ENCODE results near the gene CSPG4. TPM values are rescaled to one million over a fixed set of nuclear protein-coding genes. Genes with fewer than 3 reads are reported as not detected.
"Not testable (repeated sequence)": the region's sequence is repeated elsewhere in the genome, so short reads cannot be mapped to it uniquely, and the experiment has no call there.

The CSPG4 gene
- total RNA-seq, 2 experiments from 2014 or later = 0.07 TPM; not detected in 1

- not testable (repeated sequence) for H3K4me3 Mint-ChIP-seq; H3K9me3 Mint-ChIP-seq (ENCODE audit: low read depth); H3K36me3 Mint-ChIP-seq; DNase-seq; ATAC-seq; H3K4me1 Mint-ChIP-seq; H3K27ac Mint-ChIP-seq
- CTCF ChIA-PET = interaction anchor here (1.4 kb wide), 1 partner anchor 86 kb away, joined by 4 read pairs; no protein-coding TSS in a partner anchor
- H3K27me3 Mint-ChIP-seq = peaks cover 27% of the 10 kb centered on the region
Observed at GRCh38 chr15:75716249-75716950, 3.8 kb upstream of the CSPG4 start.

GRCh38 chr15:75715312-75715832, 2.7 kb upstream of the CSPG4 start:
- H3K4me3 Mint-ChIP-seq; H3K27ac Mint-ChIP-seq; DNase-seq; H3K4me1 Mint-ChIP-seq; H3K36me3 Mint-ChIP-seq; CTCF ChIA-PET; H3K9me3 Mint-ChIP-seq (ENCODE audit: low read depth); ATAC-seq: not testable (repeated sequence)
- H3K27me3 Mint-ChIP-seq = peaks cover 27% of the 10 kb centered on the region

GRCh38 chr15:75714195-75714594, 1.5 kb upstream of the CSPG4 start:
- Mint-ChIP-seq H3K4me3 (no peak overlapping the region), H3K27me3 (peaks cover 23% of the 10 kb centered on the region), H3K27ac (no peak overlapping the region), H3K36me3 (no peaks in the 10 kb centered on the region), H3K9me3 (ENCODE audit: low read depth) (no peaks in the 10 kb centered on the region), H3K4me1 (no peaks in the 10 kb centered on the region)
- no peak for ATAC-seq
- CTCF ChIA-PET = interaction anchor here (1.2 kb wide), 1 partner anchor 14 kb away, joined by 4 read pairs; no protein-coding TSS in a partner anchor
- no peak for DNase-seq

GRCh38 chr15:75713338-75713895, 769 bp upstream of the CSPG4 start:
- CTCF ChIA-PET = interaction anchor here (1.2 kb wide), 1 partner anchor 15 kb away, joined by 4 read pairs; no protein-coding TSS in a partner anchor
- Mint-ChIP-seq H3K27ac (no peak overlapping the region), H3K27me3 (peaks cover 19% of the 10 kb centered on the region), H3K4me3 (no peak overlapping the region), H3K36me3 (no peaks in the 10 kb centered on the region), H3K9me3 (ENCODE audit: low read depth) (no peaks in the 10 kb centered on the region), H3K4me1 (no peaks in the 10 kb centered on the region)
- ATAC-seq (no peak), DNase-seq (no peak)

GRCh38 chr15:75711495-75711894, 1.2 kb downstream of the CSPG4 start:
- H3K27ac Mint-ChIP-seq; H3K36me3 Mint-ChIP-seq; CTCF ChIA-PET; H3K9me3 Mint-ChIP-seq (ENCODE audit: low read depth); H3K4me1 Mint-ChIP-seq; ATAC-seq; DNase-seq; H3K4me3 Mint-ChIP-seq: not testable (repeated sequence)
- H3K27me3 Mint-ChIP-seq = peaks cover 19% of the 10 kb centered on the region

GRCh38 chr15:75710874-75711273, 1.8 kb downstream of the CSPG4 start:
- H3K4me1 Mint-ChIP-seq; H3K36me3 Mint-ChIP-seq; CTCF ChIA-PET; DNase-seq; H3K4me3 Mint-ChIP-seq; ATAC-seq; H3K27ac Mint-ChIP-seq; H3K9me3 Mint-ChIP-seq (ENCODE audit: low read depth): not testable (repeated sequence)
- peaks cover 19% of the 10 kb centered on the region for H3K27me3 Mint-ChIP-seq

- peaks cover 19% of the 10 kb centered on the region for H3K27me3 Mint-ChIP-seq
- H3K4me1 Mint-ChIP-seq; ATAC-seq; CTCF ChIA-PET; H3K9me3 Mint-ChIP-seq (ENCODE audit: low read depth); H3K27ac Mint-ChIP-seq; H3K36me3 Mint-ChIP-seq; DNase-seq; H3K4me3 Mint-ChIP-seq: not testable (repeated sequence)
Observed at GRCh38 chr15:75709458-75709857, 3.2 kb downstream of the CSPG4 start.

- Mint-ChIP-seq H3K36me3 (no peaks in the 10 kb centered on the region), H3K27ac (no peak overlapping the region), H3K4me1 (no peaks in the 10 kb centered on the region), H3K27me3 (peaks cover 4% of the 10 kb centered on the region), H3K9me3 (ENCODE audit: low read depth) (no peaks in the 10 kb centered on the region), H3K4me3 (no peak overlapping the region)
- CTCF ChIA-PET = no interaction called here
- DNase-seq (no peak), ATAC-seq (no peak)
Observed at GRCh38 chr15:75706682-75706954, 6.0 kb downstream of the CSPG4 start.

GRCh38 chr15:75705854-75706681, 6.6 kb downstream of the CSPG4 start:
- H3K27me3 Mint-ChIP-seq = peaks cover 2% of the 10 kb centered on the region
- H3K4me3 Mint-ChIP-seq = no peak overlapping the region
- peak overlapping the region; percentile 13 for H3K27ac Mint-ChIP-seq
- DNase-seq = no peak
- CTCF ChIA-PET = no interaction called here
- H3K36me3 Mint-ChIP-seq = no peaks in the 10 kb centered on the region
- H3K9me3 Mint-ChIP-seq (ENCODE audit: low read depth) = no peaks in the 10 kb centered on the region
- no peak for ATAC-seq
- no peaks in the 10 kb centered on the region for H3K4me1 Mint-ChIP-seq

GRCh38 chr15:75705375-75705774, 7.3 kb downstream of the CSPG4 start:
- H3K4me1 Mint-ChIP-seq; H3K9me3 Mint-ChIP-seq (ENCODE audit: low read depth); CTCF ChIA-PET; H3K36me3 Mint-ChIP-seq; H3K27me3 Mint-ChIP-seq; ATAC-seq; H3K27ac Mint-ChIP-seq; H3K4me3 Mint-ChIP-seq; DNase-seq: not testable (repeated sequence)

- ATAC-seq = no peak
- Mint-ChIP-seq H3K9me3 (ENCODE audit: low read depth) (no peaks in the 10 kb centered on the region), H3K36me3 (no peaks in the 10 kb centered on the region), H3K27ac (no peak overlapping the region), H3K4me1 (peaks cover 2% of the 10 kb centered on the region), H3K27me3 (peaks cover 2% of the 10 kb centered on the region), H3K4me3 (no peak overlapping the region)
- CTCF ChIA-PET = no interaction called here
- DNase-seq = no peak
Observed at GRCh38 chr15:75704618-75705017, 8.0 kb downstream of the CSPG4 start.

- H3K4me3 Mint-ChIP-seq = no peak overlapping the region
Observed at GRCh38 chr15:75704263-75704615, 8.4 kb downstream of the CSPG4 start.

GRCh38 chr15:75703440-75704262, 9.0 kb downstream of the CSPG4 start:
- H3K4me1 Mint-ChIP-seq; H3K27ac Mint-ChIP-seq; H3K36me3 Mint-ChIP-seq; H3K4me3 Mint-ChIP-seq; ATAC-seq; DNase-seq; CTCF ChIA-PET; H3K9me3 Mint-ChIP-seq (ENCODE audit: low read depth); H3K27me3 Mint-ChIP-seq: not testable (repeated sequence)

More at GRCh38 chr15:75704263-75704615, 8.4 kb downstream of the CSPG4 start:
- Mint-ChIP-seq H3K4me1 (peaks cover 4% of the 10 kb centered on the region), H3K36me3 (no peaks in the 10 kb centered on the region), H3K27me3 (peaks cover 2% of the 10 kb centered on the region), H3K27ac (no peak overlapping the region), H3K9me3 (ENCODE audit: low read depth) (no peaks in the 10 kb centered on the region)
- CTCF ChIA-PET = no interaction called here
- ATAC-seq = no peak
- no peak for DNase-seq
